Tibial artery (tissue), 4 donors: ENCODE results near the gene HSF2.

Source experiments
- DNase-seq, 2 donors: peaks; one replicate each; pipeline ENCODE4 v3.0.0-alpha.2; 2019
- H3K27ac ChIP-seq, 2 donors: fragments of 200-600 bp; sonication (generic) in 1 of 2; 1 replicate in 1 of 2; 2 replicates in 1 of 2; pipeline ENCODE4 v1.5.1; 2018 to 2019; ENCODE audit warnings: mild to moderate bottlenecking in 1 of 2
- H3K27me3 ChIP-seq, 2 donors: fragments of 200-600 bp; sonication (generic) in 1 of 2; one replicate each; pipeline versions ENCODE4 v1.5.1 to v1.6.0; 2016 to 2019
- H3K36me3 ChIP-seq, 3 donors: fragments of 200-600 bp; sonication (generic) in 2 of 3; one replicate each; pipeline ENCODE4 v1.5.1; 2016 to 2019; ENCODE audit warnings: mild to moderate bottlenecking in 2 of 3
- H3K4me1 ChIP-seq, 4 donors: fragments of 200-600 bp; sonication (generic) in 2 of 4; 1 replicate in 3 of 4; 2 replicates in 1 of 4; pipeline ENCODE4 v1.5.1; 2016 to 2019
- H3K4me3 ChIP-seq, 2 donors: fragments of 200-600 bp; sonication (generic) in 1 of 2; 1 replicate in 1 of 2; 2 replicates in 1 of 2; pipeline ENCODE4 v1.5.1; 2018 to 2019; ENCODE audit warnings: mild to moderate bottlenecking in 2 of 2
- H3K9me3 ChIP-seq, 3 donors: fragments of 200-600 bp; sonication (generic) in 1 of 3; one replicate each; pipeline ENCODE4 v1.5.1; 2016 to 2019
- CTCF ChIP-seq, 2 experiments: fragments of 200-600 bp in 1 of 2; fragments of 450-650 bp in 1 of 2; IDR thresholded peaks; one replicate each; pipeline ENCODE4 v1.5.1; 2017 to 2019; ENCODE audit warnings: antibody characterized with exemption in 2 of 2, mild to moderate bottlenecking in 1 of 2, moderate library complexity in 1 of 2
- intact Hi-C: fragments of 100-400 bp; cut with DNase I; formaldehyde crosslinking; loops from one replicate; pipeline ENCODE4 v1.15.0; 2023; ENCODE audit warnings: low total_unique reads

HSF2 gene

GRCh38 chr6:122365775-122366403, 33.6 kb upstream of the HSF2 start:
- no peaks in the 10 kb centered on the region for H3K27me3 ChIP-seq
- H3K9me3 ChIP-seq, result no peaks in the 10 kb centered on the region
- no peak for TF ChIP-seq CTCF (IDR thresholded peaks at IDR 0.05)
- no peak overlapping the region for H3K27ac ChIP-seq
- H3K36me3 ChIP-seq, result no peaks in the 10 kb centered on the region
- intact Hi-C loops, result no loop called here
- H3K4me3 ChIP-seq, result no peak overlapping the region
- H3K4me1 ChIP-seq, result no peaks in the 10 kb centered on the region
- DNase-seq, result no peak

- H3K4me3 ChIP-seq, result no peak overlapping the region
- H3K27me3 ChIP-seq, result no peaks in the 10 kb centered on the region
- TF ChIP-seq CTCF (IDR thresholded peaks at IDR 0.05), result no peak
- H3K27ac ChIP-seq, result no peak overlapping the region
- intact Hi-C loops, result no loop called here
- no peaks in the 10 kb centered on the region for H3K36me3 ChIP-seq
- no peaks in the 10 kb centered on the region for H3K9me3 ChIP-seq
- no peaks in the 10 kb centered on the region for H3K4me1 ChIP-seq
- no peak for DNase-seq
These were observed 32.3 kb upstream of the HSF2 start for GRCh38 chr6:122367171-122367570.

GRCh38 chr6:122369536-122369935, 29.9 kb upstream of the HSF2 start:
- no peak overlapping the region for H3K4me3 ChIP-seq
- intact Hi-C loops, result loop anchor here (2.0 kb wide), 1 partner anchor 69 kb away; no protein-coding TSS in a partner anchor
- H3K4me1 ChIP-seq, result no peaks in the 10 kb centered on the region
- no peak for TF ChIP-seq CTCF (IDR thresholded peaks at IDR 0.05)
- H3K27me3 ChIP-seq, result no peaks in the 10 kb centered on the region
- no peaks in the 10 kb centered on the region for H3K9me3 ChIP-seq
- DNase-seq, result no peak
- no peaks in the 10 kb centered on the region for H3K36me3 ChIP-seq
- no peak overlapping the region for H3K27ac ChIP-seq

GRCh38 chr6:122372647-122373046, 26.8 kb upstream of the HSF2 start:
- Histone ChIP-seq H3K27ac (no peak overlapping the region), H3K9me3 (no peaks in the 10 kb centered on the region), H3K27me3 (no peaks in the 10 kb centered on the region), H3K36me3 (no peaks in the 10 kb centered on the region), H3K4me3 (no peak overlapping the region), H3K4me1 (no peaks in the 10 kb centered on the region)
- peak in 1 of 2 experiments; percentile 7 for TF ChIP-seq CTCF (IDR thresholded peaks at IDR 0.05)
- intact Hi-C loops, result no loop called here
- no peak for DNase-seq

GRCh38 chr6:122374307-122374706, 25.1 kb upstream of the HSF2 start:
- H3K4me1 ChIP-seq, result no peaks in the 10 kb centered on the region
- no peaks in the 10 kb centered on the region for H3K36me3 ChIP-seq
- no peak for TF ChIP-seq CTCF (IDR thresholded peaks at IDR 0.05)
- intact Hi-C loops, result no loop called here
- no peak overlapping the region for H3K27ac ChIP-seq
- no peaks in the 10 kb centered on the region for H3K9me3 ChIP-seq
- H3K4me3 ChIP-seq, result no peak overlapping the region
- no peak for DNase-seq
- H3K27me3 ChIP-seq, result no peaks in the 10 kb centered on the region

GRCh38 chr6:122376246-122376645, 23.2 kb upstream of the HSF2 start:
- no peaks in the 10 kb centered on the region for H3K36me3 ChIP-seq
- intact Hi-C loops, result no loop called here
- no peaks in the 10 kb centered on the region for H3K27me3 ChIP-seq
- H3K4me1 ChIP-seq, result no peaks in the 10 kb centered on the region
- H3K4me3 ChIP-seq, result no peak overlapping the region
- DNase-seq, result no peak
- H3K9me3 ChIP-seq, result no peaks in the 10 kb centered on the region
- TF ChIP-seq CTCF (IDR thresholded peaks at IDR 0.05), result no peak
- H3K27ac ChIP-seq, result no peak overlapping the region
